Type B pancreatic cell (in vitro differentiated cells): ENCODE results near the gene RRAGD. TPM values are rescaled to one million over a fixed set of nuclear protein-coding genes. Genes with fewer than 3 reads are reported as not detected.
A peak's percentile ranks its signal among the peaks of the same experiment; 100 is the strongest.

Experiments used
- DNase-seq: peaks from one replicate; pipeline ENCODE4 v3.0.0; 2021; ENCODE audit warnings: mixed read lengths; ENCODE audit not compliant: unreplicated experiment; ENCODE audit errors: extremely low spot score
- H3K27ac Mint-ChIP-seq: 2 replicates; pipeline ENCODE4 v1.8.0; 2021; ENCODE audit warnings: mild to moderate bottlenecking, mixed read lengths
- H3K27me3 Mint-ChIP-seq: 2 replicates; pipeline ENCODE4 v1.8.0; 2021; ENCODE audit warnings: mixed read lengths
- H3K36me3 Mint-ChIP-seq: 2 replicates; pipeline ENCODE4 v1.8.0; 2021; ENCODE audit warnings: mixed read lengths
- H3K4me1 Mint-ChIP-seq: one replicate; pipeline ENCODE4 v1.8.0; 2021; ENCODE audit warnings: mixed read lengths; ENCODE audit not compliant: unreplicated experiment
- H3K4me3 Mint-ChIP-seq: 2 replicates; pipeline ENCODE4 v1.8.0; 2021; ENCODE audit warnings: mild to moderate bottlenecking, mixed read lengths
- H3K9me3 Mint-ChIP-seq: 2 replicates; pipeline ENCODE4 v1.8.0; 2021; ENCODE audit warnings: mixed read lengths
- CTCF ChIP-seq: fragments of 200-600 bp; sonication (generic); conservative IDR thresholded peaks from 2 replicates; pipeline ENCODE4 v1.5.0; 2021; ENCODE audit warnings: antibody characterized with exemption, mild to moderate bottlenecking
- total RNA-seq: library from RNA; stranded (reverse); gene quantifications from 2 replicates; pipeline ENCODE4 v1.2.1, GENCODE V29; 2021; ENCODE audit warnings: low replicate concordance

RRAGD gene
- total RNA-seq, 1 donor from 2014 or later: 18.0 TPM

DNA sequence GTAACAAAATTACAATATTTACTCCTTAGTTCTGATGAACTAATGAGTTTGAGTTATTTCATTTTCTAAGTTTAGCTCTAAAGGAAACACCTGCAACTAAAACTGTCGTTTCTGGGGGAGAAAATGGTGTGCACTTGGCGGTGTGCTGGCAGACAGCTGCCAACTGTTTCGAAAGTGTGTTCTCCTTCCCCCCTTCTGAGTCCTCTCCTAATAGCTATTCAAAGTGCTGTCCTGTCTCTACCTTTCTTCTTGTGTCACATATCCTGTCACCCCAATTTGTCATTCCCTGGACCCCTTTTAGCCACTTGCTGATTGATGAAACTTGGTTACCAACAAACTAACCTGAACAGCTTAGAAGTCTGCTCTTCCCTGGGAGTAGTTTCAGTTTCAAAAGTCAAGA lies 54.7 kb downstream of the RRAGD start:
- Mint-ChIP-seq H3K27ac (peak overlapping the region; percentile 12), H3K4me1 (peaks cover 11% of the 10 kb centered on the region), H3K27me3 (no peaks in the 10 kb centered on the region), H3K9me3 (no peaks in the 10 kb centered on the region), H3K36me3 (no peaks in the 10 kb centered on the region), H3K4me3 (no peak overlapping the region)
- TF ChIP-seq CTCF: no peak
- DNase-seq: no peak

- Mint-ChIP-seq H3K36me3 (no peaks in the 10 kb centered on the region), H3K4me1 (peaks cover 13% of the 10 kb centered on the region), H3K27ac (no peak overlapping the region), H3K27me3 (no peaks in the 10 kb centered on the region), H3K9me3 (no peaks in the 10 kb centered on the region), H3K4me3 (no peak overlapping the region)
- no peak for TF ChIP-seq CTCF
- DNase-seq: no peak
These were observed 55.4 kb downstream of the RRAGD start for GRCh38 chr6:89356642-89357170.

DNA sequence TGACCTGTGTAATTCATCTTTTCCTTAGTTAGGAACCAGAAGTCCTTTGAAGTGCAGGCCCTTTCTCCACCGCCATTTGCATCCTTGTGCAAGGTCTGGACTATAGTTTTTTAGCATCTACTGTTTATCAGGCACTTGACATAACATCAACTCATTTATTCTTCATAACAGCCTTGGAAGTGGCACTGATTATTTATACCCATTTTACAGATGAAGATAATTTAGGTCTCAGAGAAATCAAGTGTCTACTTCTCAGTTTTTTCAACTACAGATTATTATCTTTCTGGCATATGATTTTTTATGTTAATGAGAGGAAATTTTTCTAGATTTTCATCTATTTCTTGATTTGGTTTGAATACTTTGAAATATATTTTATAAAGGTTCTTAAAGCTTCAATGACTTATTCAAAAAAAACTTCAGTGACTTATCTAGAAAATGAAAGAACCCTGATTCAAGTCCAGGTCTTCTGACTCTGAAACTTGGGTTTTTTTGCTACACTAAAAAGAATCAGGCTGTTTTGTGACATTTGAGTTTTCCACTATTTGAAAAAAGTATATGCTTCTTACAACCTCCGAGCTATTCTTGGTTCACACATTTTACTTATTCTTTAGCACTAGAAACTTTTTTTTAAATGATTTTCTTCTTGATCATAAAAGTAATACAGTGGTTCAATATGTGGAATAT lies 56.4 kb downstream of the RRAGD start:
- Mint-ChIP-seq H3K27me3 (no peaks in the 10 kb centered on the region), H3K4me3 (no peak overlapping the region), H3K4me1 (peaks cover 21% of the 10 kb centered on the region), H3K27ac (no peak overlapping the region), H3K36me3 (no peaks in the 10 kb centered on the region), H3K9me3 (no peaks in the 10 kb centered on the region)
- no peak for TF ChIP-seq CTCF
- no peak for DNase-seq

DNA sequence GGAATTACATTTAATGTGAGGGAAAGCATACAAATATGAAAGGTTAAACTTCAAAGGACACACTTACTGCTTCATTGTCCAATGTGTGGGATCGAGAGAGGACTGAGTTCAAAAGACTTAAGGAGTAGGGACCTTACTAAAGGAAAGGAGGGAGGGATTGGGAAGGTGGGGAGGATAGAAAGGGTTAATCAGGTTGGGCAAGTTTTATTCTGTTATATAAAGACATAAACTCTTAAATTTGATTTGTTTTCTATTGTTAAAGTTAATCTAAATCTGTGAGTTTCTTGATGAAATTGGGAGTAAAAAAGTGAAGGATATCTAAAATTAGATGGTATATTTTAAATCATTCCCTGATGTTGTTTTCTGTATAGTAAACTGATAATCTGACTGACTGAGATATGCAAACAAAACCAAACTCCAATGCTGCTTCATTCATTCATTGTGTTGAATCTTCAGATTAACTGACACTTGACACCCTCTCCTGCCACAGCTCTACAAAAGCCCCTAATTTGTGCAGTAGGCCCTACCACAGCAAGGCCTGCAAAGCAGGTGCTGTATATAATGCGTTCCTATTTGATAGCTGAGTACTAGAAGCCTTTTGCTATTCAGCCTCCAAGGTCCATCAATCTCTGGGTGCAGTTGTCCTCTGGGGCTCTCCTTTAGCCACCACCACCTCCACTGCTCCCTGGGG lies 58.2 kb downstream of the RRAGD start:
- Mint-ChIP-seq H3K27me3 (no peaks in the 10 kb centered on the region), H3K9me3 (no peaks in the 10 kb centered on the region), H3K36me3 (peaks cover 7% of the 10 kb centered on the region), H3K27ac (peak overlapping the region; percentile 74), H3K4me1 (peaks cover 36% of the 10 kb centered on the region), H3K4me3 (peak overlapping the region; percentile 79)
- no peak for DNase-seq
- TF ChIP-seq CTCF: no peak

- Mint-ChIP-seq H3K4me1 (peaks cover 43% of the 10 kb centered on the region), H3K9me3 (no peaks in the 10 kb centered on the region), H3K27me3 (no peaks in the 10 kb centered on the region), H3K27ac (peak overlapping the region; percentile 74), H3K4me3 (peak overlapping the region; percentile 79), H3K36me3 (peaks cover 7% of the 10 kb centered on the region)
- DNase-seq: no peak
- TF ChIP-seq CTCF: no peak
These were observed 58.9 kb downstream of the RRAGD start for GRCh38 chr6:89353118-89353556.
